Activated gamma-delta T cell (primary cell): ENCODE measurements around the gene RBMS3.

Experiments
- DNase-seq: peaks from one replicate; lab custom pipeline; 2025; lab: John Stamatoyannopoulos, UW

RBMS3 gene

GRCh38 chr3:29887451-29887850 lies 606.6 kb downstream of the RBMS3 start:
- no peak for DNase-seq

GRCh38 chr3:29889215-29889614 lies 608.3 kb downstream of the RBMS3 start:
- DNase-seq: no peak

GRCh38 chr3:29890801-29891200 lies 609.9 kb downstream of the RBMS3 start:
- no peak for DNase-seq

GRCh38 chr3:29892976-29893554 lies 612.2 kb downstream of the RBMS3 start:
- no peak for DNase-seq

GRCh38 chr3:29896856-29897255 lies 616.0 kb downstream of the RBMS3 start:
- no peak for DNase-seq

- DNase-seq: no peak
Observed at GRCh38 chr3:29898171-29898965, 617.5 kb downstream of the RBMS3 start.

GRCh38 chr3:29899021-29899420 lies 618.1 kb downstream of the RBMS3 start:
- no peak for DNase-seq

- no peak for DNase-seq
Observed at GRCh38 chr3:29901097-29901496, 620.2 kb downstream of the RBMS3 start.

GRCh38 chr3:29903600-29903999 lies 622.7 kb downstream of the RBMS3 start:
- no peak for DNase-seq

GRCh38 chr3:29906906-29907305 lies 626.0 kb downstream of the RBMS3 start:
- no peak for DNase-seq

- no peak for DNase-seq
Observed at GRCh38 chr3:29912600-29913288, 631.9 kb downstream of the RBMS3 start.

- no peak for DNase-seq
Observed at GRCh38 chr3:29914861-29915524, 634.1 kb downstream of the RBMS3 start.

- DNase-seq: no peak
Observed at GRCh38 chr3:29919571-29919970, 638.7 kb downstream of the RBMS3 start.

GRCh38 chr3:29922992-29923746 lies 642.3 kb downstream of the RBMS3 start:
- no peak for DNase-seq

- DNase-seq: no peak
Observed at GRCh38 chr3:29924783-29925561, 644.1 kb downstream of the RBMS3 start.

GRCh38 chr3:29926378-29926777 lies 645.5 kb downstream of the RBMS3 start:
- no peak for DNase-seq

- no peak for DNase-seq
Observed at GRCh38 chr3:29932696-29933325, 651.9 kb downstream of the RBMS3 start.

- DNase-seq: no peak
Observed at GRCh38 chr3:29933802-29934490, 653.1 kb downstream of the RBMS3 start.

- DNase-seq: no peak
Observed at GRCh38 chr3:29934751-29935150, 653.9 kb downstream of the RBMS3 start.

GRCh38 chr3:29936054-29936453 lies 655.2 kb downstream of the RBMS3 start:
- DNase-seq: no peak
